ENCODE results near the gene KYAT1.

DNA sequence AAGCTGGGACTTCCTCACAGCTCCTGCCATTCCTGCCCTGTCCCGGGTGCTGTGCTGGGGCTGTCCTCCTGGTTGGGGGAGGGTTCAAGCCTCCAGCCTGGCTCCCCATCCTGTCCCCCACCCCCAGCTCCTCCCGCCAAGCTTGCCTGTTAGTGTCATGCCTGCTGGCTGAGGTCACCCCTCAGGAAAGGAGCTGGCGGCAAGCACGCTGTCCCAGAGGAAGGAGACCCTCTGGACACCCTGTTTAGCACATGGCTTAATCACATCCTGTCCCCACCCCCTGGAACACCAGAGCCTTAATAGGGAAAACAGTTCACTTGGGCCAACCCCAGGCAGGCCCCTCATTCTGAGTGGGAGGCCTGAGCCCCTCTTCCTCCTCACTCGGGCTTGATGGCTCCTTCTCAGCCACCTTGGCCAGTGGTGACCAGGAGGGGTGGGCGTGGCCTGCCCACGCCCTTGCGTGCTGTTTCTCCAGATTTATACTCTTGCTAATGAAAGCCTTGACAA is 29.8 kb upstream of the KYAT1 start:
- no peak for TF ChIP-seq NFE2L1 (CRISPR knock-in tag; IDR thresholded peaks at IDR 0.05)
- TF ChIP-seq, protein P1, sequence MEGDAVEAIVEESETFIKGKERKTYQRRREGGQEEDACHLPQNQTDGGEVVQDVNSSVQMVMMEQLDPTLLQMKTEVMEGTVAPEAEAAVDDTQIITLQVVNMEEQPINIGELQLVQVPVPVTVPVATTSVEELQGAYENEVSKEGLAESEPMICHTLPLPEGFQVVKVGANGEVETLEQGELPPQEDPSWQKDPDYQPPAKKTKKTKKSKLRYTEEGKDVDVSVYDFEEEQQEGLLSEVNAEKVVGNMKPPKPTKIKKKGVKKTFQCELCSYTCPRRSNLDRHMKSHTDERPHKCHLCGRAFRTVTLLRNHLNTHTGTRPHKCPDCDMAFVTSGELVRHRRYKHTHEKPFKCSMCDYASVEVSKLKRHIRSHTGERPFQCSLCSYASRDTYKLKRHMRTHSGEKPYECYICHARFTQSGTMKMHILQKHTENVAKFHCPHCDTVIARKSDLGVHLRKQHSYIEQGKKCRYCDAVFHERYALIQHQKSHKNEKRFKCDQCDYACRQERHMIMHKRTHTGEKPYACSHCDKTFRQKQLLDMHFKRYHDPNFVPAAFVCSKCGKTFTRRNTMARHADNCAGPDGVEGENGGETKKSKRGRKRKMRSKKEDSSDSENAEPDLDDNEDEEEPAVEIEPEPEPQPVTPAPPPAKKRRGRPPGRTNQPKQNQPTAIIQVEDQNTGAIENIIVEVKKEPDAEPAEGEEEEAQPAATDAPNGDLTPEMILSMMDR (IDR thresholded peaks at IDR 0.05) = no peak
- TF ChIP-seq, protein P2, sequence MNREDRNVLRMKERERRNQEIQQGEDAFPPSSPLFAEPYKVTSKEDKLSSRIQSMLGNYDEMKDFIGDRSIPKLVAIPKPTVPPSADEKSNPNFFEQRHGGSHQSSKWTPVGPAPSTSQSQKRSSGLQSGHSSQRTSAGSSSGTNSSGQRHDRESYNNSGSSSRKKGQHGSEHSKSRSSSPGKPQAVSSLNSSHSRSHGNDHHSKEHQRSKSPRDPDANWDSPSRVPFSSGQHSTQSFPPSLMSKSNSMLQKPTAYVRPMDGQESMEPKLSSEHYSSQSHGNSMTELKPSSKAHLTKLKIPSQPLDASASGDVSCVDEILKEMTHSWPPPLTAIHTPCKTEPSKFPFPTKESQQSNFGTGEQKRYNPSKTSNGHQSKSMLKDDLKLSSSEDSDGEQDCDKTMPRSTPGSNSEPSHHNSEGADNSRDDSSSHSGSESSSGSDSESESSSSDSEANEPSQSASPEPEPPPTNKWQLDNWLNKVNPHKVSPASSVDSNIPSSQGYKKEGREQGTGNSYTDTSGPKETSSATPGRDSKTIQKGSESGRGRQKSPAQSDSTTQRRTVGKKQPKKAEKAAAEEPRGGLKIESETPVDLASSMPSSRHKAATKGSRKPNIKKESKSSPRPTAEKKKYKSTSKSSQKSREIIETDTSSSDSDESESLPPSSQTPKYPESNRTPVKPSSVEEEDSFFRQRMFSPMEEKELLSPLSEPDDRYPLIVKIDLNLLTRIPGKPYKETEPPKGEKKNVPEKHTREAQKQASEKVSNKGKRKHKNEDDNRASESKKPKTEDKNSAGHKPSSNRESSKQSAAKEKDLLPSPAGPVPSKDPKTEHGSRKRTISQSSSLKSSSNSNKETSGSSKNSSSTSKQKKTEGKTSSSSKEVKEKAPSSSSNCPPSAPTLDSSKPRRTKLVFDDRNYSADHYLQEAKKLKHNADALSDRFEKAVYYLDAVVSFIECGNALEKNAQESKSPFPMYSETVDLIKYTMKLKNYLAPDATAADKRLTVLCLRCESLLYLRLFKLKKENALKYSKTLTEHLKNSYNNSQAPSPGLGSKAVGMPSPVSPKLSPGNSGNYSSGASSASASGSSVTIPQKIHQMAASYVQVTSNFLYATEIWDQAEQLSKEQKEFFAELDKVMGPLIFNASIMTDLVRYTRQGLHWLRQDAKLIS (CRISPR knock-in tag; IDR thresholded peaks at IDR 0.05; ENCODE audit: borderline replicate concordance) = no peak
- no peak for TF ChIP-seq MYBL2 (CRISPR knock-in tag; IDR thresholded peaks at IDR 0.05)
- TF ChIP-seq, protein P3, sequence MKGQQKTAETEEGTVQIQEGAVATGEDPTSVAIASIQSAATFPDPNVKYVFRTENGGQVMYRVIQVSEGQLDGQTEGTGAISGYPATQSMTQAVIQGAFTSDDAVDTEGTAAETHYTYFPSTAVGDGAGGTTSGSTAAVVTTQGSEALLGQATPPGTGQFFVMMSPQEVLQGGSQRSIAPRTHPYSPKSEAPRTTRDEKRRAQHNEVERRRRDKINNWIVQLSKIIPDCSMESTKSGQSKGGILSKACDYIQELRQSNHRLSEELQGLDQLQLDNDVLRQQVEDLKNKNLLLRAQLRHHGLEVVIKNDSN (CRISPR knock-in tag; IDR thresholded peaks at IDR 0.05) = no peak
- TF ChIP-seq, protein P4, sequence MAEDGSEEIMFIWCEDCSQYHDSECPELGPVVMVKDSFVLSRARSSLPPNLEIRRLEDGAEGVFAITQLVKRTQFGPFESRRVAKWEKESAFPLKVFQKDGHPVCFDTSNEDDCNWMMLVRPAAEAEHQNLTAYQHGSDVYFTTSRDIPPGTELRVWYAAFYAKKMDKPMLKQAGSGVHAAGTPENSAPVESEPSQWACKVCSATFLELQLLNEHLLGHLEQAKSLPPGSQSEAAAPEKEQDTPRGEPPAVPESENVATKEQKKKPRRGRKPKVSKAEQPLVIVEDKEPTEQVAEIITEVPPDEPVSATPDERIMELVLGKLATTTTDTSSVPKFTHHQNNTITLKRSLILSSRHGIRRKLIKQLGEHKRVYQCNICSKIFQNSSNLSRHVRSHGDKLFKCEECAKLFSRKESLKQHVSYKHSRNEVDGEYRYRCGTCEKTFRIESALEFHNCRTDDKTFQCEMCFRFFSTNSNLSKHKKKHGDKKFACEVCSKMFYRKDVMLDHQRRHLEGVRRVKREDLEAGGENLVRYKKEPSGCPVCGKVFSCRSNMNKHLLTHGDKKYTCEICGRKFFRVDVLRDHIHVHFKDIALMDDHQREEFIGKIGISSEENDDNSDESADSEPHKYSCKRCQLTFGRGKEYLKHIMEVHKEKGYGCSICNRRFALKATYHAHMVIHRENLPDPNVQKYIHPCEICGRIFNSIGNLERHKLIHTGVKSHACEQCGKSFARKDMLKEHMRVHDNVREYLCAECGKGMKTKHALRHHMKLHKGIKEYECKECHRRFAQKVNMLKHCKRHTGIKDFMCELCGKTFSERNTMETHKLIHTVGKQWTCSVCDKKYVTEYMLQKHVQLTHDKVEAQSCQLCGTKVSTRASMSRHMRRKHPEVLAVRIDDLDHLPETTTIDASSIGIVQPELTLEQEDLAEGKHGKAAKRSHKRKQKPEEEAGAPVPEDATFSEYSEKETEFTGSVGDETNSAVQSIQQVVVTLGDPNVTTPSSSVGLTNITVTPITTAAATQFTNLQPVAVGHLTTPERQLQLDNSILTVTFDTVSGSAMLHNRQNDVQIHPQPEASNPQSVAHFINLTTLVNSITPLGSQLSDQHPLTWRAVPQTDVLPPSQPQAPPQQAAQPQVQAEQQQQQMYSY (CRISPR knock-in tag; IDR thresholded peaks at IDR 0.05) = no peak
- TF ChIP-seq, protein P5, sequence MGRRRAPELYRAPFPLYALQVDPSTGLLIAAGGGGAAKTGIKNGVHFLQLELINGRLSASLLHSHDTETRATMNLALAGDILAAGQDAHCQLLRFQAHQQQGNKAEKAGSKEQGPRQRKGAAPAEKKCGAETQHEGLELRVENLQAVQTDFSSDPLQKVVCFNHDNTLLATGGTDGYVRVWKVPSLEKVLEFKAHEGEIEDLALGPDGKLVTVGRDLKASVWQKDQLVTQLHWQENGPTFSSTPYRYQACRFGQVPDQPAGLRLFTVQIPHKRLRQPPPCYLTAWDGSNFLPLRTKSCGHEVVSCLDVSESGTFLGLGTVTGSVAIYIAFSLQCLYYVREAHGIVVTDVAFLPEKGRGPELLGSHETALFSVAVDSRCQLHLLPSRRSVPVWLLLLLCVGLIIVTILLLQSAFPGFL (CRISPR knock-in tag; IDR thresholded peaks at IDR 0.05; ENCODE audit: borderline replicate concordance) = no peak
- TF ChIP-seq, protein P6, sequence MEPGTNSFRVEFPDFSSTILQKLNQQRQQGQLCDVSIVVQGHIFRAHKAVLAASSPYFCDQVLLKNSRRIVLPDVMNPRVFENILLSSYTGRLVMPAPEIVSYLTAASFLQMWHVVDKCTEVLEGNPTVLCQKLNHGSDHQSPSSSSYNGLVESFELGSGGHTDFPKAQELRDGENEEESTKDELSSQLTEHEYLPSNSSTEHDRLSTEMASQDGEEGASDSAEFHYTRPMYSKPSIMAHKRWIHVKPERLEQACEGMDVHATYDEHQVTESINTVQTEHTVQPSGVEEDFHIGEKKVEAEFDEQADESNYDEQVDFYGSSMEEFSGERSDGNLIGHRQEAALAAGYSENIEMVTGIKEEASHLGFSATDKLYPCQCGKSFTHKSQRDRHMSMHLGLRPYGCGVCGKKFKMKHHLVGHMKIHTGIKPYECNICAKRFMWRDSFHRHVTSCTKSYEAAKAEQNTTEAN (CRISPR knock-in tag; IDR thresholded peaks at IDR 0.05) = no peak
- no peak for TF ChIP-seq CREB1 (CRISPR knock-in tag; IDR thresholded peaks at IDR 0.05)
